SK-N-SH treated with all-trans-retinoic acid at 6 μM for 48 hours (cell line): Measurements from ENCODE around the gene CCDC102B.

ENCODE experiments used
- ATAC-seq: fragments of 200-7000 bp; cut with Tn5 transposase; 3 replicates; pipeline ENCODE4 v1.9.1; 2020; ENCODE audit warnings: mild to moderate bottlenecking, moderate library complexity
- ARNTL ChIP-seq: fragments of 450-650 bp; formaldehyde crosslinking; IDR thresholded peaks from 2 replicates; pipeline ENCODE4 v1.5.0; 2020; ENCODE audit warnings: low read depth, mild to moderate bottlenecking, moderate library complexity, borderline replicate concordance
- BACH2 ChIP-seq: fragments of 250-450 bp; sonication (Bioruptor Pico); IDR thresholded peaks from 2 replicates; pipeline ENCODE4 v1.9.0; 2021; ENCODE audit warnings: mild to moderate bottlenecking, borderline replicate concordance
- CREB5 ChIP-seq: fragments of 250-450 bp; sonication (Bioruptor Pico); IDR thresholded peaks from 2 replicates; pipeline ENCODE4 v1.5.1; 2020; ENCODE audit warnings: low read depth, mild to moderate bottlenecking, moderate library complexity
- CSDC2 ChIP-seq: fragments of 250-450 bp; sonication (Bioruptor Pico); IDR thresholded peaks from 2 replicates; pipeline ENCODE4 v1.5.0; 2020; ENCODE audit warnings: mild to moderate bottlenecking, moderate library complexity
- CSRNP3 ChIP-seq: fragments of 250-450 bp; sonication (Bioruptor Pico); IDR thresholded peaks from 2 replicates; pipeline ENCODE4 v1.5.1; 2021; ENCODE audit warnings: mild to moderate bottlenecking, moderate library complexity
- ESRRG ChIP-seq: fragments of 250-450 bp; sonication (Bioruptor Pico); IDR thresholded peaks from 2 replicates; pipeline ENCODE4 v1.6.1; 2021; ENCODE audit warnings: mild to moderate bottlenecking
- GLIS3 ChIP-seq: fragments of 250-450 bp; sonication (Bioruptor Pico); IDR thresholded peaks from 2 replicates; pipeline ENCODE4 v1.5.0; 2020; ENCODE audit warnings: mild to moderate bottlenecking, moderate library complexity
- ISL1 ChIP-seq: fragments of 250-450 bp; sonication (Bioruptor Pico); IDR thresholded peaks from 2 replicates; pipeline ENCODE4 v2.1.2; 2022; ENCODE audit warnings: mild to moderate bottlenecking, moderate library complexity
- OSR1 ChIP-seq: fragments of 250-450 bp; sonication (Bioruptor Pico); IDR thresholded peaks from 2 replicates; pipeline ENCODE4 v1.8.0; 2022; ENCODE audit warnings: moderate library complexity, mild to moderate bottlenecking, inconsistent platforms
- PATZ1 ChIP-seq: fragments of 250-450 bp; sonication (Bioruptor Pico); IDR thresholded peaks from 2 replicates; pipeline ENCODE4 v1.8.0; 2020; ENCODE audit warnings: mild to moderate bottlenecking, moderate library complexity, borderline replicate concordance
- POU6F1 ChIP-seq: fragments of 250-450 bp; sonication (Bioruptor Pico); IDR thresholded peaks from 2 replicates; pipeline ENCODE4 v1.8.0; 2021; ENCODE audit warnings: low read depth, mild to moderate bottlenecking, moderate library complexity, borderline replicate concordance
- PPARA ChIP-seq: fragments of 250-450 bp; sonication (Bioruptor Pico); IDR thresholded peaks from 2 replicates; pipeline ENCODE4 v1.5.0; 2020; ENCODE audit warnings: mild to moderate bottlenecking, borderline replicate concordance
- RARB ChIP-seq: fragments of 250-450 bp; sonication (Bioruptor Pico); IDR thresholded peaks from 2 replicates; pipeline ENCODE4 v1.8.0; 2021; ENCODE audit warnings: mild to moderate bottlenecking, moderate library complexity
- SNAI2 ChIP-seq: fragments of 250-450 bp; sonication (Bioruptor Pico); IDR thresholded peaks from 2 replicates; pipeline ENCODE4 v1.5.0; 2020; ENCODE audit warnings: mild to moderate bottlenecking, moderate library complexity
- TCF4 ChIP-seq: fragments of 250-450 bp; sonication (Bioruptor Pico); IDR thresholded peaks from 2 replicates; pipeline ENCODE4 v1.8.0; 2021; ENCODE audit warnings: mild to moderate bottlenecking, moderate library complexity, borderline replicate concordance
- TOX ChIP-seq: fragments of 250-450 bp; sonication (Bioruptor Pico); IDR thresholded peaks from 2 replicates; pipeline ENCODE4 v1.8.0; 2021; ENCODE audit warnings: mild to moderate bottlenecking, moderate library complexity, borderline replicate concordance
- TSHZ2 ChIP-seq: fragments of 250-450 bp; sonication (Bioruptor Pico); IDR thresholded peaks from 2 replicates; pipeline ENCODE4 v1.5.0; 2020; ENCODE audit warnings: mild to moderate bottlenecking, moderate library complexity
- ZC3H10 ChIP-seq: fragments of 250-450 bp; sonication (Bioruptor Pico); IDR thresholded peaks from 2 replicates; pipeline ENCODE4 v1.5.1; 2021; ENCODE audit warnings: mild to moderate bottlenecking, moderate library complexity
- ZFP3 ChIP-seq: fragments of 250-450 bp; sonication (Bioruptor Pico); IDR thresholded peaks from 2 replicates; pipeline ENCODE4 v1.5.0; 2020; ENCODE audit warnings: mild to moderate bottlenecking, moderate library complexity
- ZFP30 ChIP-seq: fragments of 450-650 bp; formaldehyde crosslinking; IDR thresholded peaks from 2 replicates; pipeline ENCODE4 v1.5.0; 2022; ENCODE audit warnings: mild to moderate bottlenecking, moderate library complexity
- ZNF565 ChIP-seq: fragments of 450-650 bp; formaldehyde crosslinking; conservative IDR thresholded peaks from 2 replicates; pipeline ENCODE4 v1.5.0; 2020; ENCODE audit warnings: low read depth, mild to moderate bottlenecking, moderate library complexity
- ZNF70 ChIP-seq: fragments of 450-650 bp; formaldehyde crosslinking; IDR thresholded peaks from 2 replicates; pipeline ENCODE4 v1.5.0; 2020; ENCODE audit warnings: mild to moderate bottlenecking, moderate library complexity
- ZNF8 ChIP-seq: fragments of 450-650 bp; formaldehyde crosslinking; IDR thresholded peaks from 2 replicates; pipeline ENCODE4 v1.5.0; 2020; ENCODE audit warnings: mild to moderate bottlenecking, moderate library complexity

Gene CCDC102B

GRCh38 chr18:68800075-68800474 is 2.2 kb downstream of the CCDC102B start:
- no peak for ATAC-seq
- no peak for TF ChIP-seq ZNF565
- TF ChIP-seq BACH2, result no peak
- TF ChIP-seq TCF4 (CRISPR knock-in tag), result no peak
- TF ChIP-seq ZNF70 (CRISPR knock-in tag), result no peak
- no peak for TF ChIP-seq ZFP3 (CRISPR knock-in tag)
- no peak for TF ChIP-seq ARNTL (CRISPR knock-in tag)
- TF ChIP-seq PATZ1 (CRISPR knock-in tag), result no peak
- TF ChIP-seq CSDC2 (CRISPR knock-in tag), result no peak
- TF ChIP-seq, all 23 proteins: peak for 0

- TF ChIP-seq PATZ1 (CRISPR knock-in tag), result no peak
- TF ChIP-seq CSRNP3 (CRISPR knock-in tag), result no peak
- ATAC-seq, result peak; percentile 47; the same call in 2 of the 3 replicates
Measured at GRCh38 chr18:68803356-68803755, 5.5 kb downstream of the CCDC102B start.

GRCh38 chr18:68817584-68817983 is 19.7 kb downstream of the CCDC102B start:
- no peak for ATAC-seq
- TF ChIP-seq TSHZ2 (CRISPR knock-in tag) (no peak), OSR1 (no peak), TCF4 (CRISPR knock-in tag) (peak; percentile 52), ZNF8 (no peak), BACH2 (no peak), CSRNP3 (CRISPR knock-in tag) (no peak), ZNF70 (CRISPR knock-in tag) (no peak), ARNTL (CRISPR knock-in tag) (no peak), TOX (CRISPR knock-in tag) (no peak), PPARA (CRISPR knock-in tag) (no peak), ZNF565 (no peak), GLIS3 (CRISPR knock-in tag) (no peak), PATZ1 (CRISPR knock-in tag) (no peak), CSDC2 (CRISPR knock-in tag) (no peak), ZC3H10 (CRISPR knock-in tag) (no peak), CREB5 (CRISPR knock-in tag) (peak; percentile 79), POU6F1 (no peak), RARB (no peak), ISL1 (CRISPR knock-in tag) (peak; percentile 98), ZFP3 (CRISPR knock-in tag) (peak; percentile 78; the same call in 1 of the 2 replicates), ZFP30 (CRISPR knock-in tag) (no peak), ESRRG (CRISPR knock-in tag) (no peak), SNAI2 (CRISPR knock-in tag) (no peak)
